T-helper 2 cell treated with Interferon-gamma antibody and Interleukin-4, amounts not matched to agents 5 μg/mL and 100 μg/mL, for 36 hours (primary cell): ENCODE results near the gene PIK3R5.

Experiments
- DNase-seq: peaks from one replicate; pipeline ENCODE4 v3.0.0; 2021; ENCODE audit warnings: low spot score
- H3K27ac Mint-ChIP-seq: one replicate; pipeline ENCODE4 v1.8.0; 2021; ENCODE audit warnings: mild to moderate bottlenecking, mixed read lengths
- H3K27me3 Mint-ChIP-seq: one replicate; pipeline ENCODE4 v1.8.0; 2021; ENCODE audit warnings: low read depth, mixed read lengths
- H3K36me3 Mint-ChIP-seq: one replicate; pipeline ENCODE4 v1.8.0; 2021; ENCODE audit warnings: low read depth, mixed read lengths
- H3K4me1 Mint-ChIP-seq: one replicate; pipeline ENCODE4 v1.8.0; 2021; ENCODE audit warnings: low read depth, mixed read lengths
- H3K4me3 Mint-ChIP-seq: one replicate; pipeline ENCODE4 v1.8.0; 2022; ENCODE audit warnings: mild to moderate bottlenecking, moderate library complexity, mixed read lengths
- H3K9me3 Mint-ChIP-seq: one replicate; pipeline ENCODE4 v1.8.0; 2021; ENCODE audit warnings: mixed read lengths

The PIK3R5 gene

GRCh38 chr17:8939496-8940334 is 25.8 kb downstream of the PIK3R5 start:
- peak; percentile 48 for DNase-seq
- Mint-ChIP-seq H3K9me3 (peaks cover 9% of the 10 kb centered on the region), H3K27ac (peak overlapping the region; percentile 98), H3K27me3 (no peaks in the 10 kb centered on the region), H3K4me3 (peak overlapping the region; percentile 84), H3K36me3 (peaks cover 49% of the 10 kb centered on the region), H3K4me1 (peaks cover 66% of the 10 kb centered on the region)

DNA sequence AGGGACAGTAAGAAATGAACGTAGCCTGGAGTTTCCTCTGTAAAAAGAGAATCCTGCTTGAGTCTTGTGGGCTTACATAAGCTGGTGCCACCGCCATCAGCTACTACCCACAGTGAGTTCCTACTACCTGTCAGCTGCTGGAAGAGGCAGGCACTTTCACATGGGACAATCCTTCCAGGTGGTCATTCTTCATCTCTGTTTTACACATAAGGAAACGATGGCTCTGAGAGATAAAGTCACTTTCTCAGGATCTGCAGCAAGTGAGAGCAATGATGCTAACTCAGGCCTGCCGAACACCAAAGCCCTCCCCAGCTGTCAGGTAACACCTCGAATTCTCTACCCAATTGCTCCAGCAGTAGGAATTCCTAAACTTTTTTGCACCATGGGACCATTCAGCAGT is 26.6 kb downstream of the PIK3R5 start:
- Mint-ChIP-seq H3K36me3 (peaks cover 46% of the 10 kb centered on the region), H3K4me3 (peak overlapping the region; percentile 84), H3K4me1 (peaks cover 69% of the 10 kb centered on the region), H3K9me3 (peaks cover 14% of the 10 kb centered on the region), H3K27me3 (no peaks in the 10 kb centered on the region), H3K27ac (peak overlapping the region; percentile 98)
- no peak for DNase-seq

- H3K27me3 Mint-ChIP-seq, result no peaks in the 10 kb centered on the region
- peaks cover 45% of the 10 kb centered on the region for H3K4me1 Mint-ChIP-seq
- H3K9me3 Mint-ChIP-seq, result peaks cover 30% of the 10 kb centered on the region
- DNase-seq, result peak; percentile 75
- peaks cover 67% of the 10 kb centered on the region for H3K36me3 Mint-ChIP-seq
- H3K27ac Mint-ChIP-seq, result peak overlapping the region; percentile 26
- peak overlapping the region; percentile 6 for H3K4me3 Mint-ChIP-seq
These were observed 30.3 kb downstream of the PIK3R5 start for GRCh38 chr17:8935191-8935590.

DNA sequence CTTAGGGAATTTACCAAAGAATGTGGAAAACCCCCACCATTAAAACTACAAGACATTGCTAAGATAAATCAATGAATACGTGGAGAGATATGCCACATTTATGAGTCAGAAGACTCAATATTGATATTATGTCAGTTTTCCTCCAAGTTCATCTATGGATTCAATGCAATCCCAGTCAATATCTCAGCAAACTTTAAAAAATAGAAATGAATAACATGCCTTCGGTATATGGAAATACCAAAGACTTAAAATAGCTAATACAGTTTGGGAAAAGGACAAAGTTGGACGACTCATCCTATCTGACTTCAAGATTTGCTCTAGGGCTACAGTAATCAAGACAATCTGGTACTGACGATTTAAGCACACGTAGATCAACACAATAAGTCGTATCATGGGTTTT is 31.2 kb downstream of the PIK3R5 start:
- no peaks in the 10 kb centered on the region for H3K27me3 Mint-ChIP-seq

GRCh38 chr17:8930649-8931048 is 34.9 kb downstream of the PIK3R5 start:
- no peak for DNase-seq
- Mint-ChIP-seq H3K27me3 (no peaks in the 10 kb centered on the region), H3K4me1 (peaks cover 17% of the 10 kb centered on the region), H3K27ac (no peak overlapping the region), H3K36me3 (peaks cover 70% of the 10 kb centered on the region), H3K9me3 (peaks cover 49% of the 10 kb centered on the region), H3K4me3 (no peak overlapping the region)

More for the DNA sequence above, 31.2 kb downstream of the PIK3R5 start:
- Mint-ChIP-seq H3K9me3 (peaks cover 38% of the 10 kb centered on the region), H3K4me3 (no peak overlapping the region), H3K36me3 (peaks cover 70% of the 10 kb centered on the region), H3K4me1 (peaks cover 37% of the 10 kb centered on the region), H3K27ac (no peak overlapping the region)
- no peak for DNase-seq

GRCh38 chr17:8928347-8928746 is 37.2 kb downstream of the PIK3R5 start:
- no peak overlapping the region for H3K4me3 Mint-ChIP-seq
- H3K27ac Mint-ChIP-seq, result no peak overlapping the region
- peaks cover 57% of the 10 kb centered on the region for H3K36me3 Mint-ChIP-seq
- H3K9me3 Mint-ChIP-seq, result peaks cover 36% of the 10 kb centered on the region
- H3K4me1 Mint-ChIP-seq, result peaks cover 6% of the 10 kb centered on the region
- DNase-seq, result no peak
- no peaks in the 10 kb centered on the region for H3K27me3 Mint-ChIP-seq

DNA sequence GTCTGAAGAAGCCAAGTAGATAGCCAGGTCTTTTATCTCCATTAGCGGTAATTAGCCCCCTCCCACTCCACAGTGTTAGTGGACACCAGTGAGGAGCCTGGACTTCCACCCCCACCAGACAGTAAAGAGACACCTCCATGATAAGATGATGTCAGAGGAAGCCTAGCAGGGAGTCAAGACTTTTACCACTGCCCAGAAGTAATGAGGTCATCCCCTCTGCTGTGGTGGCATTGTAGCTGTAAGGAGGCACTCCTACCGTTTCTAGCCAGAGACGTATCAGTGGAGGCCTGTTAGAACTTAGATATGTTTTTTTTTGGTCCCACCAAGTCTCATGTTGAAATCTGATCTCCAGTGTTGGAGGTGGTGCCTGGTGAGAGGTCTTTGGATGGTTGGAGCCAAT is 38.1 kb downstream of the PIK3R5 start:
- H3K4me1 Mint-ChIP-seq, result peaks cover 12% of the 10 kb centered on the region
- H3K27ac Mint-ChIP-seq, result no peak overlapping the region
- H3K4me3 Mint-ChIP-seq, result no peak overlapping the region
- H3K27me3 Mint-ChIP-seq, result no peaks in the 10 kb centered on the region
- peaks cover 57% of the 10 kb centered on the region for H3K36me3 Mint-ChIP-seq
- H3K9me3 Mint-ChIP-seq, result peaks cover 39% of the 10 kb centered on the region
- no peak for DNase-seq

- Mint-ChIP-seq H3K4me1 (peaks cover 11% of the 10 kb centered on the region), H3K36me3 (peaks cover 50% of the 10 kb centered on the region), H3K27me3 (no peaks in the 10 kb centered on the region), H3K4me3 (no peak overlapping the region), H3K9me3 (peaks cover 30% of the 10 kb centered on the region), H3K27ac (no peak overlapping the region)
- DNase-seq, result no peak
These were observed 39.7 kb downstream of the PIK3R5 start for GRCh38 chr17:8925808-8926207.

- no peaks in the 10 kb centered on the region for H3K27me3 Mint-ChIP-seq
- DNase-seq, result no peak
- H3K4me3 Mint-ChIP-seq, result no peak overlapping the region
- peaks cover 28% of the 10 kb centered on the region for H3K9me3 Mint-ChIP-seq
- H3K36me3 Mint-ChIP-seq, result peaks cover 46% of the 10 kb centered on the region
- H3K27ac Mint-ChIP-seq, result no peak overlapping the region
- peaks cover 12% of the 10 kb centered on the region for H3K4me1 Mint-ChIP-seq
These were observed 40.4 kb downstream of the PIK3R5 start for GRCh38 chr17:8925141-8925540.

DNA sequence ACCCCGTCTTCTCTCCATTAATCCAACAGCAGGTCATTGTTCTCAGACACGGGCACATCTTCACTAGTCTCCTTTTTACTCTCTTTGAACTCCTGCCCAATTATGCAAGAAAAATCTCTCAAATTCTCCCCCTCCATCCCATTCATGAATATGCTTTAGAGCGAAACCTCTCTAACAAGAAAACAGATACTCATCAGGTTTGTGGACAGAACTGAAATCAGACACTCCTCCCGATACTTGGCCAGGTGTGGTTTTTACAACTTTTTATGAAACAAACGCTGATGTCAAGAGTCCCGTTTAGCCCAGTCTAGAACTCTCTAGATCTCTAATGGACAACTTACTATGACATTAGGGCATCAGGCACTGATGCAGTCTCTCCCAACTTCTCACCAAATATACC is 40.9 kb downstream of the PIK3R5 start:
- H3K4me1 Mint-ChIP-seq, result peaks cover 14% of the 10 kb centered on the region

DNA sequence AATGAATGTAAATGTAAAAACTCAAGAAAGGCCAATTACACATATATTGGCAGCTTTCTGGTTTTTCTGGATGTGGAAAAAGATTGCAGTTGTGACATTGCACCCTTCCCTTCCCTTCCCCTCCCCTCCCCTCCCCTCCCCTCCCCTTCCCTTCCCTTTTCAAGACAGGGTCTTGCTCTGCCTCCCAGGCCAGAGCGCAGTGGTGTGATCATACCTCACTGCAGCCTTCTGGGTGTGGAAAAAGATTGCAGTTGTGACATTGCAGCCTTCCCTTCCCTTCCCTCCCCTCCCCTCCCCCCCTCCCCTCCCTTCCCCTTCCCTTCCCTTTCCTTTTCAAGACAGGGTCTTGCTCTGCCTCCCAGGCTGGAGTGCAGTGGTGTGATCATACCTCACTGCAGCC is 41.7 kb downstream of the PIK3R5 start:
- Mint-ChIP-seq H3K27ac (no peak overlapping the region), H3K4me3 (no peak overlapping the region), H3K4me1 (peaks cover 16% of the 10 kb centered on the region)

More for the DNA sequence above, 40.9 kb downstream of the PIK3R5 start:
- Mint-ChIP-seq H3K9me3 (peaks cover 22% of the 10 kb centered on the region), H3K36me3 (peaks cover 46% of the 10 kb centered on the region), H3K27me3 (no peaks in the 10 kb centered on the region), H3K27ac (no peak overlapping the region), H3K4me3 (no peak overlapping the region)
- no peak for DNase-seq

DNA sequence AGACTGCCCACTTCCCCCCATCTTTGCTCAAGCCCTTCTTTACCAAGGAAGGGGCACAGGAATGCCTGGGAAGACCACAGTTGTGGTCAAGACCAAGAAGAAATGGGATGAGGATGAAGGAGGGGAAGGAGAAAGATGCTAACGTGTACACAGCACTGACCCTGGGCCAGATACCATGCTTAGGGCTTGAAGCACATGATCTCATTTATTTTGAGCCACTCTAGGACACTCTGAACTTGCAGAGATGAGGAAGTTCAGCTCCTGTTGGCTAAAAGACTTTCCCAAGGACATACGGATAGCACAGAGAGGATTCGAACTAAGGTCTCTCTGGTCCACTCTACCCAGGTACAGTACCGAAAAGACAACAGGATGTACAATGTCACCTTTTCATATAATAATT is 42.6 kb downstream of the PIK3R5 start:
- DNase-seq, result no peak
- H3K9me3 Mint-ChIP-seq, result peaks cover 18% of the 10 kb centered on the region
- H3K4me3 Mint-ChIP-seq, result no peak overlapping the region
- no peaks in the 10 kb centered on the region for H3K27me3 Mint-ChIP-seq
- H3K4me1 Mint-ChIP-seq, result peaks cover 16% of the 10 kb centered on the region
- peaks cover 44% of the 10 kb centered on the region for H3K36me3 Mint-ChIP-seq
- H3K27ac Mint-ChIP-seq, result no peak overlapping the region

More for the DNA sequence above, 41.7 kb downstream of the PIK3R5 start:
- Mint-ChIP-seq H3K27me3 (no peaks in the 10 kb centered on the region), H3K36me3 (peaks cover 49% of the 10 kb centered on the region), H3K9me3 (peaks cover 19% of the 10 kb centered on the region)
- no peak for DNase-seq

GRCh38 chr17:8922451-8922850 is 43.1 kb downstream of the PIK3R5 start:
- no peak overlapping the region for H3K4me3 Mint-ChIP-seq
- H3K27me3 Mint-ChIP-seq, result no peaks in the 10 kb centered on the region
- no peak overlapping the region for H3K27ac Mint-ChIP-seq
- no peak for DNase-seq
- peaks cover 19% of the 10 kb centered on the region for H3K9me3 Mint-ChIP-seq
- peaks cover 42% of the 10 kb centered on the region for H3K36me3 Mint-ChIP-seq
- peaks cover 16% of the 10 kb centered on the region for H3K4me1 Mint-ChIP-seq

DNA sequence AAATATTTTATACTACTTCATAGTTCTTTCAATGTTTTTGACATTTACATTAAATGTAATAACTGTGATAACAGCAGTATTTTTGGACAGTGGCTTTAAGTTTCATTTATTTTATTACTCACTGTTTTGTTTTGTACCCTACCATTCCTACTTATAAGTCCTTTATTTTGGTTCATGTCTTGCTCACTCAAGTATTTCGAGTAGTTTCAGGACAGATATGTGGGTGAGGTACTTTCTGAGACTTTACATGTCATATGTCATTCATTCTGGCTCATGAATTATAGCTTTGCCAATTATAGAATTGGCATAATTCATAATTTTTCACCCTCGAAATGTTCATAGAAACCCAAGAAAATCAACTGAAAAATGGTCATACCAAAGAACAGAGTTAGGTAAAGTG is 44.4 kb downstream of the PIK3R5 start:
- no peak overlapping the region for H3K4me3 Mint-ChIP-seq
- H3K9me3 Mint-ChIP-seq, result peaks cover 22% of the 10 kb centered on the region
- H3K36me3 Mint-ChIP-seq, result peaks cover 44% of the 10 kb centered on the region
- H3K27me3 Mint-ChIP-seq, result no peaks in the 10 kb centered on the region
- no peak for DNase-seq
- peaks cover 16% of the 10 kb centered on the region for H3K4me1 Mint-ChIP-seq
- no peak overlapping the region for H3K27ac Mint-ChIP-seq
